ENCODE measurements around the gene FBXL16.

Gene FBXL16

GRCh38 chr16:712740-713250, 7.2 kb upstream of the FBXL16 start:
- in situ Hi-C loops (cut with MboI; ENCODE audit: low sequenced_read_pairs): loop anchor here (5.0 to 25.0 kb wide), 2 partner anchors 75 to 350 kb away; partner anchors contain the start of genes CHTF18, RPUSD1 and SSTR5

DNA sequence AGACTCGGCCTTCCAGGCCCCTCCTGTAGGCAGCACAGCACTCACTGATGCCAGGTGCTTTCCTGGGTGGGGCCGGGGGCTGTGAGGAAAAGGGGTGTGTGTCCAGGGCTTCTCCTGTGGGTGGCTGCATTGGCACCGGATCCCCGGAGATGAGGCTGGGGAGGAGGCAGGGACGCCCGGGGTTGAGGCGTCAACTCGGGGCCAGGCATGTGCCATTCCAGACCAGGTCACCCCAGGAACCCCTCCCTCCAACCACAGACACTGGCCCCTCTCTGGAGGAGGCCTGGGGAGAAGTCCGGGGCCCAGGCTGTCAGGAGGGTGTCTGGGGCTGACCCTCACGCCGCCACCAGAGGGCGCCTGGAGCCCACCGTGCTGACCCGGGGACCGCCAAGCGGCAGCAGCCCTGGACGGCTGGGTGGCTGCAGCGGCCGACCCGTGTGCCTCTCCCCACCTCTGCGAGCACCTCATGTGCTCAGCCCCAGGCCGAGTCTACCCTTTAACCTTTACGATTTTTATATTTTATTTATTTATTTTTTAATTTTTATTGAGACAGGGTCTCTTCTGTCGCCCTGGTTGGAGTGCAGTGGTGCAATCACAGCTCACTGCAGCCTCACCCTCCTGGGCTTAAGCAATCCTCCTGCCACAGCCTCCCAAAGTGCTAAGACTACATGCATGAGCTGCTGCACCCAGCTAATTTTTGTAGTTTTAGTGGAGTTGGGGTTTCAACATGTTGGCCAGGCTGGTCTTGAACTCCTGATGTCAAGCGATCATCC, 6.1 kb upstream of the FBXL16 start:
- in situ Hi-C loops (cut with MboI; ENCODE audit: low sequenced_read_pairs): loop anchor here (5.0 to 25.0 kb wide), 2 partner anchors 76 to 351 kb away; partner anchors contain the start of genes CHTF18, RPUSD1 and SSTR5

DNA sequence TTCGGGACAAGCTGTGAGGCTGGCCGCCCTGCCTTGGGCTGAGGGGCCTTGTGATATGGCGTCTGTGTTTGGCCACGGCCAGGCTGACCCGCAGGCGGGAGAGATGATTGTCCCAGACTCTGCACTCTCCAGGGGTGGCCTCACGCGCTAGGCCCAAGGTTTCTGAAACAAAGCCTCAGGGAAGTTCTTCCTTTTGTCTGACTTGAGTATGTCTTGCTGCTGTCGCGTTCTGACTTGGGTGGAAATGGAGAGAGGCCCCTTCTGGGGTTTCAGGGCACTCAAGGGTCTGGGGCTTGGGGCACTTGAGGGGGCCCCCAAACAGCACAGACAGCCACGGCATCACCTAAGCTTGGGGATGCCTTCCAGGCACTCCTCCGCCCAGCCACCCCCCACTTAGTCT, 5.5 kb upstream of the FBXL16 start:
- in situ Hi-C loops (cut with MboI; ENCODE audit: low sequenced_read_pairs): loop anchor here (5.0 to 25.0 kb wide), 2 partner anchors 76 to 351 kb away; partner anchors contain the start of genes CHTF18, RPUSD1 and SSTR5

DNA sequence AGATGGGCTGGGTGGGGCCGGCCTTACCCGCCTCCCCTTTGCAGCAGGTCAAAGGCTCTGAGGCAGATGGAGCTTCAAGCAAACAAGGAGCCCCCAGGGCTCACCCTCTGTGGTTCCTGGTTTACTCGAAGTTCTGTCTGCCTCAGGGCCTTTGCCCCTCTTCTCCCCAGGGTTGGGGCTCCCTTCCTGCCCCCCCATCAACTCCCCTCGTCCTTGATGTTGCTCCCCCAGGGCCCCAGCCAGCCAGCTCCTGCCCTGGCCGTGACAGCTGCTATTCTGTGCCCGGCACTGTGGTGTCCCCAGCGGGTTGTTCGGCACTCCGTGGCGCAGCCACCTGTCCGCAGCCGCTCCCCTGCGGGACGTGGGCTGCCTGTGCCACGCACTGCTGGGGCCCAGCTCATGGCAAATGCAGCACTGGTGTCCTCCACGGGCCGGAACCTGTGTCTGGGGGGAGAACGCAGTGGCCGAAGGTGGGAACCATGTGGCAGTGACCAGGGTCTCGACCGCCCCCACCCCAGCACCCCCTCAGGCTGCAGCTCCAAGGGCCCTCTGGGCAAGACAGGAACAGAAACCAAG, 5.0 kb upstream of the FBXL16 start:
- in situ Hi-C loops (cut with MboI; ENCODE audit: low sequenced_read_pairs): loop anchor here (5.0 to 25.0 kb wide), 2 partner anchors 77 to 352 kb away; partner anchors contain the start of genes CHTF18, RPUSD1 and SSTR5

DNA sequence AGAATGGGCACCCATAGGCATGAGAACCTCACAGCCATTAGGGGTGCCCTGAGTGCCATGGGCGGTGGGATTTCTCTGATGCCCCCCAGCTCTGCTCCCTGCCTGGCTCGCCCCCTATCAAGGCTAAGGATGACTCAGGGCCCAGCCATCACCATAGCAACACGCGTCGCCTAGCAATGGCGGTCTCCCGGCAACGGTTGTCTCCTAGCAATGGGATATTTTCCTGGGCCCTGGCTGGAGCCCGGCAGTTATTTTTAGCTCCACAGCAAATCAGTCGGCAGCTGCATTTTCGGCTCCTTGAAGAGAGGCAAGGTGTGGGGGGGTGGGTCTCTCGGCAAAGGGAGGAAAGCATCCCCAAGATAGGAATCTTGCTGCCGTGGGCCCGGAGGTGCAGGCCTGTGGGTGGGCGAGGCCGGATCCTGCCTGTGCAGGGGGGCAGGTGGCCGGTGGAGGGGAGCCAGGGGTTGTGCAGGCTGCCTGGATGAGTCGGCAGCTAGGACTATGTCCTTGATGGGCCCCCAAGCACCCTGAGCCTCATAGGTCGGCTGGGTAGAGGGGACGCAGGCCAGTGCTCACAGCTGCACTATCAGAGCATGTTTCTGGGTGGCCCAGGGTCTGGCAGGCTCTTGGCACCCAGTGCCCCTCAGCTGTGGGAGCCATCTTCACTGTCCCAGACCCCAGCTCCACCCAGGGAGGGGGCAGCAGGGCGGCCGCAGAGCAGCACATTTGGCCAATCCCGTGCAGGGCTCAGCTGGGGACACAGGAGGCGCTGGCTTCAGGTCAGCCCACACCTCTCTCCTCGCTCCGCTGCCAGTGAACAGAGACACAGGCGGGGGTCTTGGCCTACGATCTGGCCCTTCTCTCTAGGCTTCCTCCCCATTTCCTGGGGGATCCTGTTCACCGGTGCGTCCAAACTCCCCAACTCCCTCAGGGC, 4.2 kb upstream of the FBXL16 start:
- in situ Hi-C loops (cut with MboI; ENCODE audit: low sequenced_read_pairs): loop anchor here (5.0 to 25.0 kb wide), 2 partner anchors 77 to 352 kb away; partner anchors contain the start of genes CHTF18, RPUSD1 and SSTR5

- in situ Hi-C loops (cut with MboI; ENCODE audit: low sequenced_read_pairs): loop anchor here (25.0 kb wide), 1 partner anchor 353 kb away; the partner anchor contains the start of gene SSTR5
Observed at GRCh38 chr16:708959-709358, 3.4 kb upstream of the FBXL16 start.

- in situ Hi-C loops (cut with MboI; ENCODE audit: low sequenced_read_pairs): loop anchor here (25.0 kb wide), 1 partner anchor 354 kb away; the partner anchor contains the start of gene SSTR5
Observed at GRCh38 chr16:708019-708418, 2.4 kb upstream of the FBXL16 start.

DNA sequence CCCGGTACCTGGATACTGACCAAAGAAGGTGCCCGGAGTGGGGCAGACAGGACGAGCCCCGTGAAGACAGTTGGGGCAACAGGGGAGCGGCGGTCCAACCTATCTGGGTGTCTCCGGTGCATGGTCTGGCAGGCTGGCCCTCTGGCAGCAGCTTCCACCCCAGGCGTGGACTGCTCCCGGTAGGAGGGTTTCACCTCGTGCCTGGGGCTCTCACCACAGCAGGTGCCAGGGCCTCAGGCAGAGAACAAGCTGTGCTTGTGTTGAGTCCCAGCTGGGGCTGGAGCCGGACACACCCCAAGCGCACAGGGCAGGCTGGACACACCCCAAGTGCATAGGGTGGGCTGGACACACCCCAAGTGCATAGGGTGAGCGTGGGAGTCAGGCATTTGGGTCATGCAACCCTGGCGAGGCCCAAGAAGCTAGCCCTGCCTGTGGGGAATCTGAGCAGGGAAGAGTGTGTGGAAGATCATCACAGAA, 1.5 kb upstream of the FBXL16 start:
- in situ Hi-C loops (cut with MboI; ENCODE audit: low sequenced_read_pairs): loop anchor here (25.0 kb wide), 1 partner anchor 355 kb away; the partner anchor contains the start of gene SSTR5

DNA sequence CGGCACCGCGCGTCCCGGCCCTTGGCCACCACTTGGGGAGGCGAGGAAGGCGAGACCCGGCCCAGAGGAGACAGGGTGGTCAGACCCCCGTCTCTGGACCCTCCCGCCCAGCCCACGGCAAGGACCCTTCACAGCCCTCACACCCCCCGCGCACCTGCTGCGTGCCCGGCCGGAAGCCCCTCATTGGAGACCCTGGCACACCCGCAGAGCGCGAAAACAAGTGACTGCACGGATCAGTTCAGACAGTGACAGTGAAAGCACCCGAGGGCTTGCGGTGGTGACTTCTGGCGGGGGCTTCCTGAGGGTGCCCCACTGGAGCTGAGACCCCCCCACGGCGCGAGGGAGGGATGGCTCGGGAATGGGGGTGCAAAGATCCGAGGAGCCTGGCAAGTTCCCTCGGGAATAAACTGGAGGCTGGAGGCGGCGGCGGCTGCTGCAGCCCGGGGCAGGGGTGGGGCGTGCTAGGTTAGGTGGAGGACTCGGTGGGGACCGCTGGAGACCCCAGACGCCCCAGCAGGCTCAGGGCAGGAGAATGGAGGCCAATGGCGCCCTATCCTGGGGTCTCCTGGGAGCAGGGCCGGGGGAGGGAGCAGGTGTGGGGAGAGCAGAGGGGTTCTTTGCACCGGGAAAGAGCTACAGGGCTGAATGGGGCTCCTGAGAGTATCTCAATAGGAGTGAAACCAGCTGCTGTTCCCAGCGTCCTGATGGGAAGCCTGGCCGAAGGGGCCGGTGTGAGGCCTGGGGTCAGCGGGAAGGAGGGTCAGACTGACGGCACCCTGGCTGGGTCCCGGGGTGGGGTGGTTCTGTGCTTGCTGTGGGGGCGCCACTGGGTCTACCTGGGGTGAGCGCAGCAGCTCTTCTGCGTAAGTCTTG, 824 bp upstream of the FBXL16 start:
- in situ Hi-C loops (cut with MboI; ENCODE audit: low sequenced_read_pairs): loop anchor here (25.0 kb wide), 1 partner anchor 356 kb away; the partner anchor contains the start of gene SSTR5

DNA sequence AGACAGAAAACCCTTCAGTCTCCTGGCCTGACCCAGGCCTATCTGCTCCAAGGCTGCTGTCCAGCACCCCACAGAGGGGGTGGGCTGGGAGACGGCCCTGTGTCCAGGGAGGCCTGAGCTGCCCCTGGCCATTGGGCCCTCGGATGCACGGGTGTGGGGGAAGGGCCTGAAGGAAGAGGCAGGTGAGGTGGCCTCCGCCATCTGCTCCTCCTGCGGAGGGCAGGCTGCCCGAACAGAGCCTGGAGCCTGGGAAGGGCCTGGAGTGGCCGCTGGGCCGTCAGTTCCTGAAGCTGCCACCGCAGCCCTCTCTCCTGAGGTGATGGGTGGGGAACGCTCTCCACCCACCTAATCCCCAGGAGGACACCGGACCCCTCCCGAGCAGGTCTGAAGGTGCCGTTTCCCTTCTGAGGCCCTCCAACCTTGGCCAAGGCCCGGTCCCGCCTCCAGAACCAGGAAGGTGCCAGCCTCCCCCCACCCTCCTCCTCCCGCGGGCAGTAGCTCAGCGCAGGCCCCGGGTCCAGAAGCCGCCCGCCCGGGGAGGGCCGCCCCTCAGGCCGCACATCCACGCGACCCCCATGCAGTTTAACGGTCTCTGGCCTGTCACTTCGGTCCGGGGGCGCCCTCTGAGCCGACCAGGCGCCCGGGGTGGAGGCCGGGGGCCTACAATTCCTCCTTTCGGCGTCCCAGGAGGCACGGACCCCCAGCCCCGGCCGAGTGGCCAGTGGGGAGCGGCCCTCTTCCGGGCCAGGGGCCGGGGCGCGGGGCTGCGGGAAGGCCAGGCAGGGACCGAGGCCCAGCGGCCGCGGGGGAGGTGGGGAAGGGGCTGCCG, 835 bp downstream of the FBXL16 start:
- in situ Hi-C loops (cut with MboI; ENCODE audit: low sequenced_read_pairs): loop anchor here (25.0 kb wide), 1 partner anchor 358 kb away; the partner anchor contains the start of gene SSTR5

DNA sequence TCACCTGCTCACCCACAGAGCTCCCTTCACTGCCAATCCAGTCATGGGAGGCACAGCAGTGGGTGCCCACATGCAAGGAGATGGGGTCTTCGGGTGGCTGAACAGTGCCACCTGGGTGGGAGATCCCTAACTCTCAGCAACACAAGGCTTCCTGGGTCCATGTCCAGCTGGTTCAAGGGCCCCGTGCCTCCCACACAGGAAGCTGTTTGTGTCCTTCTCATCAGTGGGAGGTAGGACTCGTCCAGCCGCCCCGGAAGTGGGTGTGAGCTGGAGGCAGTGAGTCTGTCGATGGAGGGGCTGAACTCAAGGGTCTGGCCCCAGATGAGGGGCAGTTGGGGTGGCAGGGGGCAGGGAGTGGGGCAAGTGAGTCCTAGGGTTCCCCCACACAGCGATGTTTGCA, 1.6 kb downstream of the FBXL16 start:
- in situ Hi-C loops (cut with MboI; ENCODE audit: low sequenced_read_pairs): loop anchor here (25.0 kb wide), 1 partner anchor 358 kb away; the partner anchor contains the start of gene SSTR5

GRCh38 chr16:703406-703805, 2.2 kb downstream of the FBXL16 start:
- in situ Hi-C loops (cut with MboI; ENCODE audit: low sequenced_read_pairs): loop anchor here (25.0 kb wide), 1 partner anchor 359 kb away; the partner anchor contains the start of gene SSTR5

DNA sequence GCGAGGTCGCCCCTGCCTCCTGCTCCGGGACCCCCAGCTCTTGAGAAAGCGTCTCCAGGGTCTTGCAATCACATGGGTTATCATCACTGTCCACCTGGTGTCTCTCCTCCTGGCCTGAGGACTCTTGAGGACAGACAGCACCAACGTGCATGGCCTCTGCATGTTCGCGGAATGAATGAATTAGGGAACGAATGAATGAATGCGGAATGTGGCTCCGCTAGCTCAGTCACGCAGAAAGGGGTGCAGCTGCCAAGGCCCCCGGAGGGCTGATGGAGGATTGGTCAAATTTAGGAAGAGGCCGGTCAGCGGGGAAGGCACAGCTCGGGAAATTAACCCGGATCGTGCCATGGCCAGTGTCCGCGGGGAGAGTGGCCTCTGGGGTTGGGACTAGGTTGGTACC, 3.3 kb downstream of the FBXL16 start:
- in situ Hi-C loops (cut with MboI; ENCODE audit: low sequenced_read_pairs): loop anchor here (25.0 kb wide), 1 partner anchor 360 kb away; the partner anchor contains the start of gene SSTR5

DNA sequence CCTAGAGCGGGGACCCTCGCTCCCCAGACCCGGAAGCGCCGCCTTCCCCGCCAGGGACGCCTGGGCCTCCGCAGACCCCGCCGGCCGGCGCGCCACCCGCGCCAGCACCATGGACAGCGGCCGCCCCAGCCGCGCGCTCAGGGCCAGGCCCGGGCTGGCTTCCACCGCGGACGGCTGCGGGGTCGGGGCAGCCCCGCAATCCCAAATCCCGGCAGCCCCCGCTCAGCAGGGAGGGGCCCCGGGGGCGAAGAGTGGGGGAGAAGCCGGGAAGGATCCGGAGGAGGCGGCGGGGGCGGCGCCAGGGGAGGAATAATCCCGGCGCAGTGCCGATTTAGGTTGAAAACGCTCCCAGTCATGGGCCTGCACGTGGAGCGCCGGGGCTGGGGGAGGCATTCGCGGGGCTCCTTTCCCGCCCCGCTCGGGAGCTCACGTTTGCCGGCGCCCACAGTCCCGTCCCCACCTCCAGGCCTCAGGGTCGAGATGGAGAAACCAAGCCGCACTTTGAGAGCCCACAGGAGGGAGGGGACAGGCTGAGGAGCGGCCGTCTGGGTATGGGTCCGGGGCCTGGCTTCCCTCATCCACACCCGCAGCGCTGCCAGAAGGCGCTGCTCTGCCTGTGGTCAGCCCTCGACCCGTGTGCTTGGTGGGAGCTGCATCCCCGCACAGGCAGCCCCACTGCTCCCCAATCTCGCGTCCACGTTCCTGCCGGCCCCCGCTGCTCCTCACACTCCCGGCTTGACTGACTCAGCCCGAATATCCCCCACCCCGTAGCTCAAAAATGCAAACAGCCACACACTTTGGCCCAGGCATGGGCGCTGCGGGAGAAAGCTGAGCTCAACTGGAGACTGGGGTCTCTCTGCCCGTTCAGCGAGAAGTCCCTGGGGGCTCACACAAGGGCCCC, 4.7 kb downstream of the FBXL16 start:
- in situ Hi-C loops (cut with MboI; ENCODE audit: low sequenced_read_pairs): loop anchor here (25.0 kb wide), 1 partner anchor 361 kb away; the partner anchor contains the start of gene SSTR5

DNA sequence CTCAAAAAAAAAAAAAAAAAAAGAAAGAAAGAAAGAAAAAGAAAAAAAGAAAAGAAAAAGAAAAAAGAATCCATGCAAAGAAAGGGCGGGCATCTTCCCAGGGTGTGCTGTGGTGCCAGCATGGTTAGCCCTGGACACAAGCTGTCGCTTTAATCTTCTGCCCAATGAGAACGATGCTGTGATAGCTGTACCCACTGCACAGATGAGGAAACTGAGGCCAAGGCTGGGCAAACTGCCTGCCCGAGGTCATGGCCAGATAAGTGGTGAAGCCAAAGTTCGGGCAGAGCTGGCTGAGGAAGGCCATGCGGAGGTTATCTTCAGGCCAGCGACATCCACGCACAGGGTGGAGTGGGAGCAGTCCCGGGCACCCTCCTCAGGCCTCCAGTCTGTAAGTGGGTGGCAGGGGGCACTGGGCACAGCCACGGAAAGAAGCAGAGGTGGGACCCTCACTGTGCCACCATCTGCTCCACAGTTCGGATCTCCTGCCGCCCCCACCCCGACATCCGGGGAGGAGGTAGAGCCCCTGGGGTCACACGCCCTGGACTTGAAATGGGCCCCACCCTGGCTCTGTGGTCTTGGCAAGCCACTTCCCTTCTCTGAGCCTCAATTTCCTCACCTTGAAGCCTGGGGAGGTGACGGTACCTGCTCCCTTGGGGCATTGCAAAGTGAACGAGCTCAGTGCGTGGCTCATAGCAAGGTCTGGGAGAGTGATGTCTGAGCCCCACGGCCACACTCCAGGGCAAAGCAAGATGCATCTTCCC, 6.5 kb downstream of the FBXL16 start:
- in situ Hi-C loops (cut with MboI; ENCODE audit: low sequenced_read_pairs): no loop called here

GRCh38 chr16:695355-696089, 10.1 kb downstream of the FBXL16 start:
- in situ Hi-C loops (cut with MboI; ENCODE audit: low sequenced_read_pairs): no loop called here

Measured in HL-60/S4 (cell line).